ENCODE measurements around the gene EVA1C.

GRCh38 chr21:32389337-32390015 lies 23.0 kb upstream of the EVA1C start:
- TF ChIP-seq CTCF (conservative IDR thresholded peaks at IDR 0.05 in 1 of 2, IDR thresholded peaks at IDR 0.05 in 1 of 2; ENCODE audit: low read depth in 1 of 2, low read length in 2 of 2) (no peak), EZH2 (IDR thresholded peaks at IDR 0.05; ENCODE audit: low read length, missing control alignments) (no peak)
